ENCODE data around the gene TMEM117. TPM values are rescaled to one million over a fixed set of nuclear protein-coding genes. Genes with fewer than 3 reads are reported as not detected.
A peak's percentile ranks its signal among the peaks of the same experiment; 100 is the strongest.

TMEM117 gene
- total RNA-seq (10 to 100 TPM; 17.5 to 21.4 (median 18.9) TPM), polyA plus RNA-seq (1 to 10 TPM; 2.3 to 3.8 (median 3.0) TPM)

- Histone ChIP-seq H3K36me3 (no peaks in the 10 kb centered on the region), H3K27ac (peak within 1 kb of the TSS; percentile 95 to 98 (median 96)), H3K9me3 (no peaks in the 10 kb centered on the region), H3K4me1 (peaks cover 0 to 23% (median 13%) of the 10 kb centered on the region in 4 donors), H3K4me3 (peak within 1 kb of the TSS; percentile 69 to 80 (median 74)), H3K27me3 (no peaks in the 10 kb centered on the region)
- DNase-seq: peak; percentile 84
- TF ChIP-seq EP300 (IDR thresholded peaks at IDR 0.05): no peak
- TF ChIP-seq POLR2AphosphoS5 (IDR thresholded peaks at IDR 0.05): peak in 2 of 4 donors; percentile 46 to 47
- WGBS, 2 donors: 0% methylated on average over 103 of the region's 103 CpGs
- intact Hi-C loops (cut with DNase I): loop anchor here (1.0 to 5.0 kb wide), 2 partner anchors 30 to 46 kb away; partner anchors contain the start of gene TWF1
Measured at GRCh38 chr12:43835656-43836474, at the start of gene TMEM117. TSS of gene TMEM117 (plus strand) at chr12:43836081.

DNA sequence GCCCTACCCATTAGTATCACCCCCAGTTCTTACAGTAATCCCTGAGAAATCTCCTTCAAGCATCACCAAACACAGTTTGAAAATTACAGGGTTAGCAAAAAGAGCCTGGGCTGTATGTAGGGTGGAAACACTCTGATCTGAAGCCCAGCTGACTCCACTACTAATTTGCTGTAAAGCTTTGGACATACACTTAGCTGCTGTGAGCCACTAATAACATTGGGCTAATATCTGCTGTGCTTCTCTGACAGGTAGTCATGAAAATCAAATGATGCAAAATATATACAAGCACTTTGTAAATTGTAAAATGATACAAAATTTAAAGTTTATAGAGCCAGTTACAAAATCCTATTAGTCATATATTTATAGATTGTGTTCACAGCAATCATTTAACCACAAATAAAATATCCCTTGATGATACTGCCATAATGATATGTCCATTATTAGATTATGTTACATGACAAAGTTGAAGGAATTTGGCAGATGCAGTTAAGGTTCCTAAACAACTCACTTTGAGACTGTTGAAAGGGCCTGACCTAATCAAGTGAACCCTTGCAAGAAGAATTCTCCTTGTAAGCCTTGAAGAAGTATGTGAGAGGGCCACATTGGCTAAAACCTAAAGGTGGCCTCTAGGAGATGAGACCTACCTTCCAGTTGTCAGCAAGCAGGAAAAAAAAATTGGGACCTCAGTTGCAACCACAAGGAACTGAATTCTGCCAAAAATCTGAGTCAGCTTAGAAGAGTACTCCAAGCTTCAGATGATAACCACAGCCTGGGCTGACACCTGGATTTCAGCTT, 48.8 kb upstream of the TMEM117 start:
- TF ChIP-seq POLR2A (IDR thresholded peaks at IDR 0.05) (no peak), EP300 (IDR thresholded peaks at IDR 0.05) (no peak), POLR2AphosphoS5 (IDR thresholded peaks at IDR 0.05) (no peak), CTCF (IDR thresholded peaks at IDR 0.05) (no peak)
- no peak for DNase-seq
- H3K4me1 ChIP-seq: no peaks in the 10 kb centered on the region
- peaks cover 0 to 60% (median 24%) of the 10 kb centered on the region in 4 donors for H3K36me3 ChIP-seq
- no peak overlapping the region for H3K27ac ChIP-seq
- H3K9me3 ChIP-seq: no peaks in the 10 kb centered on the region
- no peaks in the 10 kb centered on the region for H3K27me3 ChIP-seq
- no peak overlapping the region for H3K4me3 ChIP-seq
- intact Hi-C loops (cut with DNase I): no loop called here

DNA sequence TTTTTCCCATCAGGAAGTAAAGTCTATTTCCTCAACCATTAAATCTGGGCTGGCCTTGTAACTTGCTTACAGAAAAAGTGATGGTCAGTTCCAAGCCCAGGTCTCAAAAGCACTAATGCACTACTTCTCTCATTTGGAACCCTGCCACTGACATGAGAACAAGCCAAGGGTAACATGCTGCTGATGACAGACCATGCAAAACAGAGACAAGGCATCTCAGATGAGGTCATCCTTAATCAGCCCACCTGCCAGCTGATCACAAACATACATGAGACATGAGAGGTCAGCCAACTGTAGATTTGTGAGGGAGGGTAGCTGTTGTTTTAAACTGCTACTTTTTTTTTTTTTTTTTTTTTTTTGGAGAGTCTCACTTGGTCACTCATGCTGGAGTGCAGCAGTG, 45.9 kb upstream of the TMEM117 start:
- Histone ChIP-seq H3K4me1 (no peaks in the 10 kb centered on the region), H3K27me3 (no peaks in the 10 kb centered on the region), H3K4me3 (no peak overlapping the region), H3K27ac (no peak overlapping the region), H3K9me3 (no peaks in the 10 kb centered on the region), H3K36me3 (peaks cover 0 to 44% (median 9%) of the 10 kb centered on the region in 4 donors)
- TF ChIP-seq POLR2A (IDR thresholded peaks at IDR 0.05) (no peak), POLR2AphosphoS5 (IDR thresholded peaks at IDR 0.05) (no peak), EP300 (IDR thresholded peaks at IDR 0.05) (no peak), CTCF (IDR thresholded peaks at IDR 0.05) (no peak)
- intact Hi-C loops (cut with DNase I): no loop called here
- no peak for DNase-seq

GRCh38 chr12:43795716-43796280, 40.1 kb upstream of the TMEM117 start:
- Histone ChIP-seq H3K27ac (no peak overlapping the region), H3K36me3 (peaks cover 0 to 71% (median 37%) of the 10 kb centered on the region in 4 donors), H3K4me1 (no peaks in the 10 kb centered on the region), H3K4me3 (no peak overlapping the region), H3K27me3 (no peaks in the 10 kb centered on the region), H3K9me3 (no peaks in the 10 kb centered on the region)
- DNase-seq: no peak
- intact Hi-C loops (cut with DNase I): no loop called here
- WGBS, 2 donors: 50 to 68% methylated on average over 2 of the region's 2 CpGs
- TF ChIP-seq POLR2A (IDR thresholded peaks at IDR 0.05) (no peak), CTCF (IDR thresholded peaks at IDR 0.05) (no peak), EP300 (IDR thresholded peaks at IDR 0.05) (no peak), POLR2AphosphoS5 (IDR thresholded peaks at IDR 0.05) (no peak)

Data from sigmoid colon (tissue), 7 donors.